Keratinocyte (primary cell): Measurements from ENCODE around the gene COL6A2. TPM values are rescaled to one million over a fixed set of nuclear protein-coding genes. Genes with fewer than 3 reads are reported as not detected.
"Not testable (repeated sequence)": the region's sequence is repeated elsewhere in the genome, so short reads cannot be mapped to it uniquely, and the experiment has no call there.

Source experiments
- DNase-seq: peaks from one replicate; pipeline ENCODE4 v3.0.0-alpha.2; 2011; ENCODE audit warnings: low read depth, missing footprints, low spot score
- FAIRE-seq: peaks from 2 replicates; lab custom pipeline; 2011; peaks lifted over from hg19 to GRCh38; lab: Jason Lieb, UNC
- H2AFZ ChIP-seq: 2 replicates; pipeline ENCODE4 v1.6.0; 2012; ENCODE audit warnings: low read length, control low read depth, inconsistent platforms; ENCODE audit not compliant: control insufficient read depth
- H3K27ac ChIP-seq: 2 replicates; pipeline ENCODE4 v1.5.1; 2011; ENCODE audit warnings: low read length; ENCODE audit not compliant: control insufficient read depth, insufficient read depth
- H3K27me3 ChIP-seq: 3 replicates; pipeline ENCODE4 v1.6.0; 2011; ENCODE audit warnings: low read length; ENCODE audit not compliant: control insufficient read depth, insufficient read depth; ENCODE audit errors: extremely low read depth
- H3K36me3 ChIP-seq, 2 experiments: 2 replicates in 1 of 2; 3 replicates in 1 of 2; pipeline ENCODE4 v1.5.1; 2011; ENCODE audit warnings: low read length in 2 of 2, mild to moderate bottlenecking in 1 of 2; ENCODE audit not compliant: control insufficient read depth in 2 of 2, insufficient read depth in 2 of 2; ENCODE audit errors: extremely low read depth in 1 of 2
- H3K4me1 ChIP-seq: 3 replicates; pipeline ENCODE4 v1.5.1; 2011; ENCODE audit warnings: low read length; ENCODE audit not compliant: control insufficient read depth, insufficient read depth; ENCODE audit errors: extremely low read depth
- H3K4me2 ChIP-seq: 3 replicates; pipeline ENCODE4 v1.6.0; 2011; ENCODE audit warnings: low read depth, low read length; ENCODE audit not compliant: control insufficient read depth, insufficient read depth; ENCODE audit errors: extremely low read depth
- H3K4me3 ChIP-seq, 3 experiments: fragments of 200-600 bp in 1 of 3; sonication (generic) in 1 of 3; 2 replicates in 2 of 3; 3 replicates in 1 of 3; pipeline ENCODE4 v1.5.1; 2011 to 2016; ENCODE audit warnings: low read length in 3 of 3, mild to moderate bottlenecking in 3 of 3, control low read depth in 2 of 3, inconsistent platforms in 1 of 3, low read depth in 1 of 3, mixed read lengths in 1 of 3, mixed run types in 1 of 3, moderate library complexity in 1 of 3; ENCODE audit not compliant: control insufficient read depth in 2 of 3, insufficient read depth in 2 of 3; ENCODE audit errors: extremely low read depth in 1 of 3
- H3K79me2 ChIP-seq: 2 replicates; pipeline ENCODE4 v1.6.0; 2012; ENCODE audit warnings: low read length; ENCODE audit not compliant: control insufficient read depth, insufficient read depth
- H3K9ac ChIP-seq: 3 replicates; pipeline ENCODE4 v1.6.0; 2011; ENCODE audit warnings: low read length; ENCODE audit not compliant: control insufficient read depth, insufficient read depth; ENCODE audit errors: extremely low read depth
- H3K9me1 ChIP-seq: 3 replicates; pipeline ENCODE4 v1.6.0; 2011; ENCODE audit warnings: low read length; ENCODE audit not compliant: control insufficient read depth, insufficient read depth; ENCODE audit errors: extremely low read depth
- H3K9me3 ChIP-seq: 2 replicates; pipeline ENCODE4 v1.5.1; 2012; ENCODE audit warnings: low read depth, low read length; ENCODE audit not compliant: control insufficient read depth
- H4K20me1 ChIP-seq: 3 replicates; pipeline ENCODE4 v1.6.0; 2011; ENCODE audit warnings: low read length; ENCODE audit not compliant: control insufficient read depth, insufficient read depth; ENCODE audit errors: extremely low read depth
- dilution Hi-C: fragments of 300-500 bp; cut with MboI; formaldehyde crosslinking; loops from one replicate; pipeline ENCODE4 v1.7.0; 2020; ENCODE audit warnings: low sequenced_read_pairs; ENCODE audit not compliant: extremely low pct_ligation_motif_present
- polyA plus RNA-seq, 5 experiments: library from polyadenylated mRNA; depleted of rRNA in 3 of 5; stranded (reverse) in 3 of 5; stranded (forward) in 1 of 5; unstranded in 1 of 5; fragments of >200 nt; gene quantifications; 1 replicate in 1 of 5; 2 replicates in 3 of 5; 3 replicates in 1 of 5; pipeline versions ENCODE4 v1.2.1 to v1.2.3, GENCODE V29; 2011 to 2012; ENCODE audit warnings: missing spikeins in 2 of 5, low read depth in 1 of 5, low replicate concordance in 1 of 5
- TF ChIP-seq, protein P1 (sequence below), 3 experiments: IDR thresholded peaks in 1 of 3; conservative IDR thresholded peaks in 1 of 3; optimal IDR thresholded peaks in 1 of 3; 2 replicates in 2 of 3; 3 replicates in 1 of 3; pipeline versions ENCODE3 to v1.5.1; 2011; ENCODE audit warnings: low read length in 3 of 3, mild to moderate bottlenecking in 3 of 3, moderate library complexity in 2 of 3, control low read depth in 1 of 3, inconsistent platforms in 1 of 3; ENCODE audit not compliant: insufficient read depth in 2 of 3; ENCODE audit errors: extremely low read depth in 1 of 3

The COL6A2 gene
- polyA plus RNA-seq, 1 donor (not counting 4 experiments of a cell fraction or from before 2014, with no cell fraction given) = 0.03 TPM

DNA sequence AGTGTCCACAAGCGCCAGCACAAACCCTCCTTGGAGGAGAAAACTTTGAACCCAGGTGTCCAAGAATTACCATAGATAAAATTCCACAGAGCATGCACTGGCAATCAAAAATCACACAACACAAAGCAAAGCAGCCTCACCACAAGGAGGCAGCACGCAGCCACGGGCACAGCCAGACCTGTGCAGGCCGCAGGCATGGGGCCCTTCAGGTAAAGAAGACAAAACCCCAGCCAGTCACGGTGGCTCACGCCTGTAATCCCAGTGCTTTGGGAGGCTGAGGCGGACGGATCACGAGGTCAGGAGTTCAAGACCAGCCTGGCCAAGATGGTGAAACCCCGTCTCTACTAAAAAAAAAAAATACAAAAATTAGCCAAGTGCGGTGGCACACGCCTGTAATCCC lies 49.5 kb downstream of the COL6A2 start:
- H3K9me3 ChIP-seq, DNase-seq, H3K9ac ChIP-seq, H3K27me3 ChIP-seq, H3K4me2 ChIP-seq, H3K27ac ChIP-seq, H2AFZ ChIP-seq, H3K79me2 ChIP-seq, H4K20me1 ChIP-seq, H3K36me3 ChIP-seq, FAIRE-seq, H3K4me1 ChIP-seq, H3K9me1 ChIP-seq, dilution Hi-C loops, H3K4me3 ChIP-seq: not testable (repeated sequence)
- TF ChIP-seq, protein P1, sequence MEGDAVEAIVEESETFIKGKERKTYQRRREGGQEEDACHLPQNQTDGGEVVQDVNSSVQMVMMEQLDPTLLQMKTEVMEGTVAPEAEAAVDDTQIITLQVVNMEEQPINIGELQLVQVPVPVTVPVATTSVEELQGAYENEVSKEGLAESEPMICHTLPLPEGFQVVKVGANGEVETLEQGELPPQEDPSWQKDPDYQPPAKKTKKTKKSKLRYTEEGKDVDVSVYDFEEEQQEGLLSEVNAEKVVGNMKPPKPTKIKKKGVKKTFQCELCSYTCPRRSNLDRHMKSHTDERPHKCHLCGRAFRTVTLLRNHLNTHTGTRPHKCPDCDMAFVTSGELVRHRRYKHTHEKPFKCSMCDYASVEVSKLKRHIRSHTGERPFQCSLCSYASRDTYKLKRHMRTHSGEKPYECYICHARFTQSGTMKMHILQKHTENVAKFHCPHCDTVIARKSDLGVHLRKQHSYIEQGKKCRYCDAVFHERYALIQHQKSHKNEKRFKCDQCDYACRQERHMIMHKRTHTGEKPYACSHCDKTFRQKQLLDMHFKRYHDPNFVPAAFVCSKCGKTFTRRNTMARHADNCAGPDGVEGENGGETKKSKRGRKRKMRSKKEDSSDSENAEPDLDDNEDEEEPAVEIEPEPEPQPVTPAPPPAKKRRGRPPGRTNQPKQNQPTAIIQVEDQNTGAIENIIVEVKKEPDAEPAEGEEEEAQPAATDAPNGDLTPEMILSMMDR (optimal IDR thresholded peaks at IDR 0.05 in 1 of 3, IDR thresholded peaks at IDR 0.05 in 1 of 3, conservative IDR thresholded peaks at IDR 0.05 in 1 of 3; ENCODE audit: extremely low read depth in 1 of 3, insufficient read depth in 2 of 3, low read length in 3 of 3) = peak; percentile 64 to 88 (median 79)

DNA sequence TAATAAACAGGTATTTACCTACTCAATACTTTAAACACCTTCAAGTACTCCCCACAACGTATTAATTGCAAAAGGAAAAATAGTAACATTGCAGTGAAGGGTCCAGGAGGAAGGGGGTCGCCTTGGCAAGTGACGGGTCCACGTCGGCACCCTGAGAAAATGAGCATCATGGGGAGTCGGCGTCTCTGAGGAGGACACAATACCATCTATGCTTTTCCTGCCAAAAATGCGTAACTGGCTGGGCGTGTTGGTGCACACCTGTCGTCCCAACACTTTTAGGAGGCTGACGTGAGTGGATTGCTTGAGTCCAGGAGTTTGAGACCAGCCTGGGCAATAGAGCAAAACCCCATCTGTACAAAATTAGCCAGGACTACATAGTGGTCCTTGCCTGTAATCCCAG lies 50.2 kb downstream of the COL6A2 start:
- no peaks in the 10 kb centered on the region for H4K20me1 ChIP-seq
- no peaks in the 10 kb centered on the region for H3K9me3 ChIP-seq
- no peaks in the 10 kb centered on the region for H3K79me2 ChIP-seq
- TF ChIP-seq, protein P1 (optimal IDR thresholded peaks at IDR 0.05 in 1 of 3, IDR thresholded peaks at IDR 0.05 in 1 of 3, conservative IDR thresholded peaks at IDR 0.05 in 1 of 3; ENCODE audit: extremely low read depth in 1 of 3, insufficient read depth in 2 of 3, low read length in 3 of 3) = no peak
- FAIRE-seq (no peak), DNase-seq (no peak)
- H3K4me1 ChIP-seq = no peaks in the 10 kb centered on the region
- dilution Hi-C loops = no loop called here
- no peaks in the 10 kb centered on the region for H3K27me3 ChIP-seq
- no peak overlapping the region for H3K4me2 ChIP-seq
- H3K4me3 ChIP-seq = no peak overlapping the region
- no peak overlapping the region for H2AFZ ChIP-seq
- H3K27ac ChIP-seq = no peak overlapping the region
- H3K9me1 ChIP-seq = no peaks in the 10 kb centered on the region
- no peak overlapping the region for H3K9ac ChIP-seq
- H3K36me3 ChIP-seq = no peaks in the 10 kb centered on the region
